IMR-90 (cell line): Measurements from ENCODE around the gene IMMT. TPM values are rescaled to one million over a fixed set of nuclear protein-coding genes. Genes with fewer than 3 reads are reported as not detected.

Experiments
- ATAC-seq: fragments of 200-7000 bp; cut with Tn5 transposase; 2 replicates; pipeline ENCODE4 v1.9.1; 2020; ENCODE audit warnings: low read depth, mild to moderate bottlenecking, moderate library complexity
- BruUV-seq: library from RNA; stranded (reverse); fragments of 400-500 nt; replicated peaks from 2 replicates; lab custom pipeline; 2021; lab: Mats Ljungman, UMichigan
- CTCF ChIA-PET: fragments of 300-600 bp; formaldehyde crosslinking; extraction: SDS; loops from one replicate; lab custom pipeline; 2021; ENCODE audit warnings: antibody characterized with exemption; lab: Yijun Ruan, JAX
- POLR2A ChIA-PET: fragments of 300-600 bp; sonication (Branson Sonifier 250); formaldehyde crosslinking; loops from one replicate; lab custom pipeline; 2022; ENCODE audit warnings: antibody characterized with exemption; ENCODE audit not compliant: unreplicated experiment; lab: Charles Lee
- DNase-seq: peaks from one replicate; pipeline ENCODE4 v3.0.0; 2013
- H2AFZ ChIP-seq: replicated peaks from 2 replicates; pipeline ENCODE3; 2013; ENCODE audit warnings: low read length, mild to moderate bottlenecking; ENCODE audit not compliant: poor library complexity
- H2AK5ac ChIP-seq: 2 replicates; pipeline ENCODE4 v1.6.1; 2013; ENCODE audit warnings: low read depth, low read length, inconsistent platforms
- H2AK9ac ChIP-seq: replicated peaks from 2 replicates; pipeline ENCODE3; 2013; ENCODE audit warnings: mild to moderate bottlenecking, low read depth, low read length, moderate library complexity; ENCODE audit not compliant: poor library complexity
- H2BK120ac ChIP-seq: 2 replicates; pipeline ENCODE4 v1.6.1; 2013; ENCODE audit warnings: low read depth, low read length, inconsistent platforms
- H2BK15ac ChIP-seq: 3 replicates; pipeline ENCODE4 v1.6.1; 2013; ENCODE audit warnings: low read depth, low read length, inconsistent platforms
- H2BK20ac ChIP-seq: 2 replicates; pipeline ENCODE4 v1.6.1; 2013; ENCODE audit warnings: low read depth, mild to moderate bottlenecking, inconsistent platforms, low read length, moderate library complexity
- H2BK5ac ChIP-seq: 2 replicates; pipeline ENCODE4 v1.6.1; 2013; ENCODE audit warnings: mild to moderate bottlenecking, low read depth, low read length, inconsistent platforms; ENCODE audit not compliant: poor library complexity, severe bottlenecking
- H3K14ac ChIP-seq: replicated peaks from 2 replicates; pipeline ENCODE4 v1.6.1; 2013; ENCODE audit warnings: low read depth, low read length, inconsistent platforms
- H3K18ac ChIP-seq: 2 replicates; pipeline ENCODE4 v1.6.1; 2013; ENCODE audit warnings: low read depth, low read length, control low read depth
- H3K23ac ChIP-seq: 2 replicates; pipeline ENCODE4 v1.6.1; 2013; ENCODE audit warnings: low read depth, low read length, inconsistent platforms
- H3K27ac ChIP-seq: 2 replicates; pipeline ENCODE4 v1.5.1; 2013; ENCODE audit warnings: mild to moderate bottlenecking, control low read depth, low read length; ENCODE audit not compliant: insufficient read depth
- H3K27me3 ChIP-seq: 2 replicates; pipeline ENCODE4 v1.6.1; 2013; ENCODE audit warnings: low read length; ENCODE audit not compliant: control insufficient read depth, insufficient read depth
- H3K36me3 ChIP-seq: 2 replicates; pipeline ENCODE4 v1.6.1; 2013; ENCODE audit warnings: low read length, mixed read lengths; ENCODE audit not compliant: control insufficient read depth, insufficient read depth
- H3K4ac ChIP-seq: 2 replicates; pipeline ENCODE4 v1.6.1; 2013; ENCODE audit warnings: low read depth, low read length, inconsistent platforms
- H3K4me1 ChIP-seq: 2 replicates; pipeline ENCODE4 v1.6.1; 2013; ENCODE audit warnings: low read length, mixed read lengths; ENCODE audit not compliant: control insufficient read depth, insufficient read depth
- H3K4me2 ChIP-seq: 2 replicates; pipeline ENCODE4 v1.6.1; 2013; ENCODE audit warnings: low read depth, mild to moderate bottlenecking, control low read depth, low read length, moderate library complexity
- H3K4me3 ChIP-seq: 2 replicates; pipeline ENCODE4 v1.5.1; 2013; ENCODE audit warnings: low read depth, mild to moderate bottlenecking, control low read depth, low read length, moderate library complexity; ENCODE audit not compliant: insufficient read depth
- H3K56ac ChIP-seq: 2 replicates; pipeline ENCODE4 v1.6.1; 2013; ENCODE audit warnings: low read length, inconsistent platforms; ENCODE audit not compliant: insufficient read depth; ENCODE audit errors: extremely low read depth
- H3K79me1 ChIP-seq, 2 experiments: 2 replicates each; pipeline ENCODE4 v1.6.1; 2013; ENCODE audit warnings: low read length in 2 of 2, inconsistent platforms in 1 of 2, low read depth in 1 of 2
- H3K9ac ChIP-seq: 2 replicates; pipeline ENCODE4 v1.6.1; 2013; ENCODE audit warnings: low read depth, low read length, control low read depth
- H3K9me1 ChIP-seq: 2 replicates; pipeline ENCODE4 v1.6.1; 2013; ENCODE audit warnings: low read length, inconsistent platforms; ENCODE audit not compliant: insufficient read depth
- H3K9me3 ChIP-seq: 2 replicates; pipeline ENCODE4 v1.6.1; 2013; ENCODE audit warnings: low read length; ENCODE audit not compliant: control insufficient read depth, insufficient read depth
- H4K20me1 ChIP-seq: 2 replicates; pipeline ENCODE4 v1.6.1; 2013; ENCODE audit warnings: low read length, inconsistent platforms; ENCODE audit not compliant: insufficient read depth
- H4K5ac ChIP-seq: 2 replicates; pipeline ENCODE4 v1.6.1; 2013; ENCODE audit warnings: mild to moderate bottlenecking, low read depth, low read length, control low read depth
- H4K8ac ChIP-seq, 2 experiments: 2 replicates each; pipeline ENCODE4 v1.6.1; 2013; ENCODE audit warnings: low read depth in 2 of 2, low read length in 2 of 2, control low read depth in 1 of 2, inconsistent platforms in 1 of 2
- H4K91ac ChIP-seq: 2 replicates; pipeline ENCODE4 v1.6.1; 2013; ENCODE audit warnings: low read depth, low read length, inconsistent platforms; ENCODE audit not compliant: insufficient read depth
- CHD1 ChIP-seq: IDR thresholded peaks from 2 replicates; pipeline ENCODE4 v1.6.1; 2012; ENCODE audit warnings: low read depth, low read length, improper control_type of control experiment
- FOS ChIP-seq: fragments of 150-350 bp; IDR thresholded peaks from 2 replicates; pipeline ENCODE4 v1.6.1; 2016; ENCODE audit warnings: low read depth, low read length
- MAFK ChIP-seq: IDR thresholded peaks from 2 replicates; pipeline ENCODE4 v1.6.1; 2012; ENCODE audit warnings: low read depth, low read length, improper control_type of control experiment
- RFX5 ChIP-seq: IDR thresholded peaks from 2 replicates; pipeline ENCODE4 v1.8.0; 2012; ENCODE audit warnings: low read depth, mild to moderate bottlenecking, low read length, moderate library complexity
- SMC3 ChIP-seq: fragments of 150-350 bp; IDR thresholded peaks from 2 replicates; pipeline ENCODE4 v1.6.1; 2016; ENCODE audit warnings: low read depth, mild to moderate bottlenecking, antibody characterized with exemption, low read length, moderate library complexity
- WGBS, 2 experiments: methylation state at CpG; one replicate each; pipeline versions ENCODE4 v1.1.5 to v1.1.7; 2013; ENCODE audit warnings: missing lambda C conversion rate in 2 of 2; ENCODE audit not compliant: insufficient read length in 1 of 2; ENCODE audit errors: extremely low coverage in 2 of 2; 5-methylcytosine and 5-hydroxymethylcytosine counted together
- dilution Hi-C: fragments of 300-500 bp; cut with HindIII; formaldehyde crosslinking; loops from one replicate; pipeline ENCODE4 v1.14.3; 2018; ENCODE audit warnings: low sequenced_read_pairs; ENCODE audit not compliant: unreplicated experiment
- in situ Hi-C: fragments of 300-500 bp; cut with MboI; formaldehyde crosslinking; loops from 3 replicates; pipeline ENCODE4 v1.14.3; 2019; ENCODE audit warnings: low sequenced_read_pairs, inconsistent platforms, mixed read lengths
- intact Hi-C: fragments of 100-400 bp; cut with micrococcal nuclease; formaldehyde crosslinking; loops from 2 replicates; pipeline ENCODE4 v1.10.0; 2022
- microRNA-seq, 2 experiments: library from miRNA; stranded (forward) in 1 of 2; unstranded in 1 of 2; fragments of 10-50 nt in 1 of 2; fragments of <30 nt in 1 of 2; gene quantifications in 1 of 2; microRNA quantifications in 1 of 2; one replicate each; pipeline versions ENCODE3 to v1.1.0; 2013 to 2020; ENCODE audit not compliant: insufficient read depth in 1 of 2, insufficient read length in 1 of 2, unreplicated experiment in 1 of 2
- polyA plus RNA-seq, 3 experiments: library from polyadenylated mRNA; depleted of rRNA; stranded (reverse); fragments of >200 nt; gene quantifications; 2 replicates each; pipeline ENCODE4 v1.2.3, GENCODE V29; 2012; ENCODE audit warnings: low replicate concordance in 1 of 3
- small RNA-seq, 5 experiments: library from RNA; depleted of rRNA; stranded (forward); fragments of <200 nt; gene quantifications; one replicate each; pipeline ENCODE3, GENCODE V24; 2012
- total RNA-seq: library from RNA; depleted of rRNA; stranded (reverse); fragments of >200 nt; gene quantifications from 2 replicates; pipeline ENCODE4 v1.2.3, GENCODE V29; 2012; rRNA removed
- TF ChIP-seq, protein P1 (sequence below): fragments of 150-350 bp; IDR thresholded peaks from 2 replicates; pipeline ENCODE4 v1.6.1; 2016; ENCODE audit warnings: low read depth, mild to moderate bottlenecking, low read length, moderate library complexity, borderline replicate concordance
- TF ChIP-seq, protein P2 (sequence below): fragments of 150-350 bp; IDR thresholded peaks from 2 replicates; pipeline ENCODE4 v1.6.1; 2017; ENCODE audit warnings: mild to moderate bottlenecking, antibody characterized with exemption, low read length, low read depth

Gene IMMT
- total and polyA plus RNA-seq, 2 of the 4 experiments (the other 2 are of a cell fraction): 50.5 to 87.3 TPM

DNA sequence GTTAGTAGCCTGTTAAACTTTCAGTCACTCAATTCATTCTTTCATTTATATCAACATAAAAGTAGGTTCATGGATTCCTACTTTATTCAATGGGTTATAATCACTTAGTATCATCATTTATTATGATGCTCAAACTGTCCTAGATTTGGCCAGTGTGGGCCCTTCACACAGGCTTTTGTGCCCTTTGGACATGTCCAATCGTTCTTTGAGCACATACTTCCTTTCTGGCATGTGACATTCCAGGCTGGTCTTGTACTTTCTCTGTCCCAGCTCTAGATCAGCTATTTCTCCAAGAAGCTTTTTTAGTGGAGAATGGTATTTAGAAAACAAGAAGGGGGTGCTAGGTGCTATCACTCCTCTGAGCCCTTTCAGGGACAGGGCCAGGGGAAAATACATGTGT is 101.0 kb downstream of the IMMT start:
- Histone ChIP-seq H3K27me3 (no peaks in the 10 kb centered on the region), H2BK120ac (no peak overlapping the region)

More for the DNA sequence above, 101.0 kb downstream of the IMMT start:
- Histone ChIP-seq H3K79me1 (peaks cover 3 to 13% of the 10 kb centered on the region in 2 experiments; a peak in 3 of 4 replicates), H2AFZ (no peak overlapping the region), H2BK20ac (no peak overlapping the region), H2BK5ac (no peak overlapping the region), H2AK9ac (no peak overlapping the region), H3K56ac (no peak overlapping the region), H3K4me1 (no peaks in the 10 kb centered on the region), H4K8ac (no peak overlapping the region), H3K27ac (no peak overlapping the region), H3K36me3 (peaks cover 32% of the 10 kb centered on the region), H3K14ac (no peak overlapping the region), H3K9me3 (no peaks in the 10 kb centered on the region), H3K4me2 (no peak overlapping the region), H4K20me1 (0 out of 2 replicates have a peak, but pooled peaks cover 6% of the 10 kb centered on the region), H3K4me3 (no peak overlapping the region), H4K5ac (no peak overlapping the region), H2AK5ac (no peak overlapping the region), H3K23ac (no peak overlapping the region), H4K91ac (no peak overlapping the region), H3K9ac (no peak overlapping the region), H3K4ac (no peak overlapping the region), H3K9me1 (no peaks in the 10 kb centered on the region), H2BK15ac (no peak overlapping the region), H3K18ac (no peak overlapping the region)
- no TSS peak for BruUV-seq
- DNase-seq (no peak), ATAC-seq (no peak)
- TF ChIP-seq CHD1 (no peak), RFX5 (no peak), SMC3 (no peak), FOS (no peak), MAFK (no peak)
- TF ChIP-seq, protein P1, sequence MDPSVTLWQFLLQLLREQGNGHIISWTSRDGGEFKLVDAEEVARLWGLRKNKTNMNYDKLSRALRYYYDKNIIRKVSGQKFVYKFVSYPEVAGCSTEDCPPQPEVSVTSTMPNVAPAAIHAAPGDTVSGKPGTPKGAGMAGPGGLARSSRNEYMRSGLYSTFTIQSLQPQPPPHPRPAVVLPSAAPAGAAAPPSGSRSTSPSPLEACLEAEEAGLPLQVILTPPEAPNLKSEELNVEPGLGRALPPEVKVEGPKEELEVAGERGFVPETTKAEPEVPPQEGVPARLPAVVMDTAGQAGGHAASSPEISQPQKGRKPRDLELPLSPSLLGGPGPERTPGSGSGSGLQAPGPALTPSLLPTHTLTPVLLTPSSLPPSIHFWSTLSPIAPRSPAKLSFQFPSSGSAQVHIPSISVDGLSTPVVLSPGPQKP: no peak
- TF ChIP-seq, protein P2, sequence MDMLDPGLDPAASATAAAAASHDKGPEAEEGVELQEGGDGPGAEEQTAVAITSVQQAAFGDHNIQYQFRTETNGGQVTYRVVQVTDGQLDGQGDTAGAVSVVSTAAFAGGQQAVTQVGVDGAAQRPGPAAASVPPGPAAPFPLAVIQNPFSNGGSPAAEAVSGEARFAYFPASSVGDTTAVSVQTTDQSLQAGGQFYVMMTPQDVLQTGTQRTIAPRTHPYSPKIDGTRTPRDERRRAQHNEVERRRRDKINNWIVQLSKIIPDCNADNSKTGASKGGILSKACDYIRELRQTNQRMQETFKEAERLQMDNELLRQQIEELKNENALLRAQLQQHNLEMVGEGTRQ: no peak
- ChIA-PET CTCF (no interaction called here), POLR2A (no interaction called here)
- intact Hi-C loops: no loop called here
- in situ Hi-C loops: no loop called here
- no CpG with 5 or more reads among the region's 1 CpG for WGBS, 2 experiments
- dilution Hi-C loops: no loop called here

Small RNA genes lying within 50 kb of the gene (microRNA-seq; reads per million reads assigned to microRNA genes)
- gene MIR4779 (ENCODE audit: insufficient read depth in 1 of 2, insufficient read length in 1 of 2, unreplicated experiment in 1 of 2): 0 to 2.1 reads per million in 2 experiments
- not detected for gene RF00019 (ENCODE audit: insufficient read depth, insufficient read length)
- 32.0 reads per million, percentile 67 among the genes with 10 or more reads in this experiment for gene SNORD94 (ENCODE audit: insufficient read depth, insufficient read length)

Small RNA genes lying within 50 kb of the gene (small RNA-seq; reads per million reads assigned to genes)
- gene MIR4779: 0 reads per million in 5 experiments
- gene RF00019: 0 reads per million in 5 experiments
- gene SNORD94: 15.7 to 84.9 (median 67.8) reads per million in 5 experiments

Other genes with a start within 250 kb of the IMMT start
- gene POLR1A, start 89.6 kb downstream of the IMMT start, total RNA-seq: 27.4 and 27.8 TPM in 2 replicates
- 7.6 and 9.3 TPM in 2 replicates for gene POLR1A, start 89.6 kb downstream of the IMMT start, polyA plus RNA-seq (2012; rRNA removed)
- 48.9 and 75.5 TPM in 2 replicates for gene PTCD3, start 89.2 kb downstream of the IMMT start, total RNA-seq
- gene PTCD3, start 89.2 kb downstream of the IMMT start, polyA plus RNA-seq (2012; rRNA removed): 29.1 and 44.0 TPM in 2 replicates
- gene MRPL35, start 4.0 kb upstream of the IMMT start, total RNA-seq: 26.7 and 64.0 TPM in 2 replicates
- 37.6 and 48.7 TPM in 2 replicates for gene MRPL35, start 4.0 kb upstream of the IMMT start, polyA plus RNA-seq (2012; rRNA removed)
- gene REEP1, start 142.2 kb upstream of the IMMT start, total RNA-seq: under 0.01 TPM in 2 replicates
- 0.03 TPM in 1 of 2 replicates, not detected in the other for gene REEP1, start 142.2 kb upstream of the IMMT start, polyA plus RNA-seq (2012; rRNA removed)
- 33.3 and 35.8 TPM in 2 replicates for gene KDM3A, start 245.9 kb upstream of the IMMT start, total RNA-seq
- gene KDM3A, start 245.9 kb upstream of the IMMT start, polyA plus RNA-seq (2012; rRNA removed): 21.3 and 24.8 TPM in 2 replicates